CD14-positive monocyte (primary cell): ENCODE measurements around the gene ZNF346. TPM values are rescaled to one million over a fixed set of nuclear protein-coding genes. Genes with fewer than 3 reads are reported as not detected.

Source experiments
- DNase-seq, 3 donors: peaks; one replicate each; pipeline ENCODE4 v3.0.0-alpha.2; 2011 to 2022
- H2AFZ ChIP-seq: 2 replicates; pipeline ENCODE4 v1.6.0; 2012; ENCODE audit warnings: mild to moderate bottlenecking, low read depth, low read length, inconsistent platforms; ENCODE audit not compliant: insufficient read depth, poor library complexity, severe bottlenecking
- H3K27ac ChIP-seq, 2 donors: 1 replicate in 1 of 2; 2 replicates in 1 of 2; pipeline ENCODE4 v1.5.1; 2012 to 2013; ENCODE audit warnings: low read length in 2 of 2, control low read depth in 1 of 2, inconsistent platforms in 1 of 2, low read depth in 1 of 2, mild to moderate bottlenecking in 1 of 2
- H3K27me3 ChIP-seq, 2 donors: one replicate each; pipeline versions ENCODE4 v1.6.0 to v1.6.1; 2011 to 2013; ENCODE audit warnings: low read length in 2 of 2; ENCODE audit not compliant: control insufficient read depth in 2 of 2, insufficient read depth in 2 of 2
- H3K36me3 ChIP-seq, 2 donors: replicated peaks in 1 of 2; 1 replicate in 1 of 2; 2 replicates in 1 of 2; pipeline versions ENCODE4 v1.5.1 to v1.6.1; 2012 to 2013; ENCODE audit warnings: low read length in 2 of 2, control low read depth in 1 of 2, inconsistent platforms in 1 of 2, mild to moderate bottlenecking in 1 of 2; ENCODE audit not compliant: insufficient read depth in 2 of 2, control insufficient read depth in 1 of 2
- H3K4me1 ChIP-seq, 2 donors: 1 replicate in 1 of 2; 2 replicates in 1 of 2; pipeline versions ENCODE4 v1.5.1 to v1.6.1; 2012 to 2013; ENCODE audit warnings: low read length in 2 of 2, control low read depth in 1 of 2, inconsistent platforms in 1 of 2, mild to moderate bottlenecking in 1 of 2, moderate library complexity in 1 of 2; ENCODE audit not compliant: insufficient read depth in 2 of 2, control insufficient read depth in 1 of 2
- H3K4me2 ChIP-seq: replicated peaks from 2 replicates; pipeline ENCODE3; 2012; ENCODE audit warnings: low read length, moderate library complexity, mild to moderate bottlenecking; ENCODE audit not compliant: poor library complexity, severe bottlenecking; ENCODE audit errors: extremely low read depth
- H3K4me3 ChIP-seq, 3 experiments: fragments of 200-600 bp in 1 of 3; sonication (generic) in 1 of 3; replicated peaks in 1 of 3; 1 replicate in 2 of 3; 2 replicates in 1 of 3; pipeline ENCODE4 v1.5.1; 2011 to 2013; ENCODE audit warnings: low read length in 3 of 3, mild to moderate bottlenecking in 3 of 3, control low read depth in 2 of 3, low read depth in 2 of 3, inconsistent platforms in 1 of 3, moderate library complexity in 1 of 3
- H3K79me2 ChIP-seq: 2 replicates; pipeline ENCODE4 v1.6.0; 2012; ENCODE audit warnings: mild to moderate bottlenecking, control low read depth, inconsistent platforms, low read length, moderate library complexity; ENCODE audit not compliant: insufficient read depth
- H3K9ac ChIP-seq: 2 replicates; pipeline ENCODE4 v1.6.0; 2017; ENCODE audit warnings: low read length, mild to moderate bottlenecking; ENCODE audit not compliant: insufficient read depth, poor library complexity, severe bottlenecking
- H3K9me3 ChIP-seq, 2 donors: replicated peaks in 1 of 2; 1 replicate in 1 of 2; 2 replicates in 1 of 2; pipeline versions ENCODE4 v1.5.1 to v1.6.1; 2012 to 2013; ENCODE audit warnings: low read length in 2 of 2, control low read depth in 1 of 2; ENCODE audit not compliant: control insufficient read depth in 1 of 2, insufficient read depth in 1 of 2
- H4K20me1 ChIP-seq: 2 replicates; pipeline ENCODE4 v1.6.0; 2012; ENCODE audit warnings: mild to moderate bottlenecking, low read length, control low read depth, moderate library complexity; ENCODE audit not compliant: insufficient read depth
- H3K27ac Mint-ChIP-seq, 7 donors: one replicate each; pipeline ENCODE4 v1.8.0; 2020; ENCODE audit warnings: mild to moderate bottlenecking in 7 of 7, mixed read lengths in 7 of 7, moderate library complexity in 6 of 7, inconsistent platforms in 2 of 7
- H3K27me3 Mint-ChIP-seq, 3 donors: one replicate each; pipeline ENCODE4 v1.8.0; 2021 to 2022; ENCODE audit warnings: low read depth in 3 of 3, mild to moderate bottlenecking in 3 of 3, mixed read lengths in 3 of 3, moderate library complexity in 3 of 3, inconsistent platforms in 1 of 3
- H3K36me3 Mint-ChIP-seq, 2 donors: one replicate each; pipeline ENCODE4 v1.8.0; 2020; ENCODE audit warnings: mixed read lengths in 2 of 2, inconsistent platforms in 1 of 2, mild to moderate bottlenecking in 1 of 2
- H3K4me1 Mint-ChIP-seq: one replicate; pipeline ENCODE4 v1.8.0; 2020; ENCODE audit warnings: mild to moderate bottlenecking, mixed read lengths
- H3K4me3 Mint-ChIP-seq, 2 donors: one replicate each; pipeline ENCODE4 v1.8.0; 2020; ENCODE audit warnings: mild to moderate bottlenecking in 2 of 2, mixed read lengths in 2 of 2, moderate library complexity in 1 of 2
- H3K9me3 Mint-ChIP-seq, 7 donors: one replicate each; pipeline ENCODE4 v1.8.0; 2020 to 2022; ENCODE audit warnings: mixed read lengths in 7 of 7, mild to moderate bottlenecking in 6 of 7, moderate library complexity in 6 of 7, inconsistent platforms in 2 of 7
- CTCF ChIP-seq: fragments of 200-600 bp; IDR thresholded peaks from one replicate; pipeline ENCODE4 v1.8.0; 2022; ENCODE audit warnings: antibody characterized with exemption, mild to moderate bottlenecking
- WGBS: methylation state at CpG from one replicate; pipeline ENCODE4 v1.1.5; 2013; ENCODE audit warnings: missing lambda C conversion rate; ENCODE audit not compliant: insufficient coverage; 5-methylcytosine and 5-hydroxymethylcytosine counted together
- intact Hi-C, 2 donors: fragments of 100-400 bp; cut with micrococcal nuclease; formaldehyde crosslinking; loops; one replicate each; pipeline versions ENCODE4 v1.15.0 to v1.15.1; 2023
- polyA plus RNA-seq, 3 donors: library from polyadenylated mRNA; depleted of rRNA in 1 of 3; unstranded in 2 of 3; stranded (reverse) in 1 of 3; fragments of 300-500 nt in 2 of 3; fragments of >200 nt in 1 of 3; fragmentation: Illumina TruSeq in 2 of 3; gene quantifications; 1 replicate in 2 of 3; 2 replicates in 1 of 3; pipeline ENCODE4 v1.2.3, GENCODE V29; 2012 to 2021

ZNF346 gene
- polyA plus RNA-seq, 3 donors = 6.0 to 9.6 (median 6.4) TPM

GRCh38 chr5:177041936-177042335 lies 19.4 kb downstream of the ZNF346 start:
- intact Hi-C loops = no loop called here
- Histone ChIP-seq H3K4me2 (no peak overlapping the region), H3K9ac (no peak overlapping the region), H3K4me1 (no peaks in the 10 kb centered on the region), H3K79me2 (peaks cover 9% of the 10 kb centered on the region), H3K27me3 (no peaks in the 10 kb centered on the region), H3K9me3 (no peaks in the 10 kb centered on the region), H2AFZ (no peak overlapping the region), H3K4me3 (no peak overlapping the region), H3K36me3 (peaks cover 40 to 73% of the 10 kb centered on the region in 2 donors), H3K27ac (no peak overlapping the region), H4K20me1 (peaks cover 14% of the 10 kb centered on the region)
- Mint-ChIP-seq H3K9me3 (peaks cover 0 to 2% (median 0%) of the 10 kb centered on the region in 7 donors), H3K36me3 (peaks cover 52 to 57% of the 10 kb centered on the region in 2 donors), H3K4me3 (no peak overlapping the region), H3K4me1 (no peaks in the 10 kb centered on the region), H3K27ac (no peak overlapping the region), H3K27me3 (no peaks in the 10 kb centered on the region)
- TF ChIP-seq CTCF = no peak
- 100% methylated on average over 1 of the region's 2 CpGs for WGBS
- no peak for DNase-seq

- no peak overlapping the region for H3K4me3 Mint-ChIP-seq
- DNase-seq = no peak
- Histone ChIP-seq H3K79me2 (peaks cover 5% of the 10 kb centered on the region), H3K36me3 (peaks cover 49 to 77% of the 10 kb centered on the region in 2 donors), H3K4me3 (no peak overlapping the region), H3K27me3 (no peaks in the 10 kb centered on the region), H3K4me2 (no peak overlapping the region), H2AFZ (no peak overlapping the region), H3K4me1 (no peaks in the 10 kb centered on the region), H3K9me3 (no peaks in the 10 kb centered on the region), H3K27ac (no peak overlapping the region), H3K9ac (no peak overlapping the region), H4K20me1 (peaks cover 11% of the 10 kb centered on the region)
- intact Hi-C loops = no loop called here
- no peaks in the 10 kb centered on the region for H3K4me1 Mint-ChIP-seq
- no peak overlapping the region for H3K27ac Mint-ChIP-seq
- WGBS = 100% methylated on average over 6 of the region's 6 CpGs
- H3K9me3 Mint-ChIP-seq = peaks cover 0 to 2% (median 0%) of the 10 kb centered on the region in 7 donors
- no peak for TF ChIP-seq CTCF
- H3K27me3 Mint-ChIP-seq = no peaks in the 10 kb centered on the region
- peaks cover 64% of the 10 kb centered on the region in 2 donors for H3K36me3 Mint-ChIP-seq
These were observed 20.6 kb downstream of the ZNF346 start for GRCh38 chr5:177043114-177043513.
